K562 (cell line): ENCODE data around the gene CTIF. TPM values are rescaled to one million over a fixed set of nuclear protein-coding genes. Genes with fewer than 3 reads are reported as not detected.
A peak's percentile ranks its signal among the peaks of the same experiment; 100 is the strongest.

ENCODE experiments used
- ATAC-seq: fragments of 200-7000 bp; cut with Tn5 transposase; 3 replicates; pipeline ENCODE4 v1.9.1; 2020; ENCODE audit warnings: moderate library complexity
- BruUV-seq: library from RNA; stranded (reverse); fragments of 400-500 nt; replicated peaks from 2 replicates; lab custom pipeline; 2021; lab: Mats Ljungman, UMichigan
- CTCF ChIA-PET: fragments of 300-600 bp; formaldehyde crosslinking; extraction: SDS; loops from one replicate; lab custom pipeline; 2021; ENCODE audit warnings: low intra/inter-chr PET ratio; lab: Yijun Ruan, JAX
- POLR2A ChIA-PET: fragments of 300-600, 350-650 bp; sonication (Branson Sonifier 250); formaldehyde crosslinking; extraction: SDS; loops from one replicate; lab custom pipeline; 2021; ENCODE audit warnings: antibody characterized with exemption, inconsistent platforms; lab: Yijun Ruan, JAX
- DNase-seq, 4 experiments: peaks; one replicate each; pipeline versions ENCODE4 v3.0.0 to v3.0.0-alpha.2; 2011 to 2018; ENCODE audit warnings: low spot score in 3 of 4, mixed read lengths in 3 of 4; ENCODE audit errors: extremely low read depth in 1 of 4
- FAIRE-seq: peaks from 2 replicates; lab custom pipeline; 2011; peaks lifted over from hg19 to GRCh38; lab: Jason Lieb, UNC
- H2AFZ ChIP-seq: 2 replicates; pipeline ENCODE4 v1.6.0; 2011; ENCODE audit warnings: low read depth, low read length, control low read depth, inconsistent platforms
- H3K27ac ChIP-seq: fragments of 200-600 bp; 3 replicates; pipeline ENCODE4 v1.8.0; 2011; ENCODE audit warnings: low read depth, mild to moderate bottlenecking, control low read depth, inconsistent platforms, low read length, moderate library complexity, mixed read lengths; ENCODE audit errors: extremely low read depth
- H3K27me3 ChIP-seq, 2 experiments: fragments of 300-600 bp in 1 of 2; 2 replicates in 1 of 2; 3 replicates in 1 of 2; pipeline versions ENCODE4 v1.6.0 to v1.8.0; 2011; ENCODE audit warnings: inconsistent platforms in 2 of 2, low read length in 2 of 2, mild to moderate bottlenecking in 1 of 2, mixed read lengths in 1 of 2, moderate library complexity in 1 of 2; ENCODE audit not compliant: control insufficient read depth in 2 of 2, insufficient read depth in 2 of 2
- H3K36me3 ChIP-seq: fragments of 300-600 bp; 3 replicates; pipeline ENCODE4 v1.8.0; 2011; ENCODE audit warnings: mild to moderate bottlenecking, low read length, inconsistent platforms; ENCODE audit not compliant: control insufficient read depth, insufficient read depth
- H3K4me1 ChIP-seq, 2 experiments: fragments of 200-600 bp in 1 of 2; replicated peaks in 1 of 2; 2 replicates in 1 of 2; 3 replicates in 1 of 2; pipeline versions ENCODE4 v1.5.1 to v1.8.0; 2011; ENCODE audit warnings: inconsistent platforms in 2 of 2, low read length in 2 of 2, mild to moderate bottlenecking in 1 of 2, mixed read lengths in 1 of 2, moderate library complexity in 1 of 2; ENCODE audit not compliant: control insufficient read depth in 2 of 2, insufficient read depth in 2 of 2
- H3K4me2 ChIP-seq: 2 replicates; pipeline ENCODE4 v1.6.1; 2011; ENCODE audit warnings: low read length, control low read depth, inconsistent platforms, mixed read lengths; ENCODE audit not compliant: insufficient read depth
- H3K4me3 ChIP-seq: fragments of 200-600 bp; sonication (generic), shearing (Covaris generic); 2 replicates; pipeline ENCODE4 v1.5.1; 2016; ENCODE audit warnings: control low read depth, inconsistent platforms
- H3K79me2 ChIP-seq: fragments of 200-600 bp; 3 replicates; pipeline ENCODE4 v1.8.0; 2011; ENCODE audit warnings: low read length, inconsistent platforms; ENCODE audit not compliant: control insufficient read depth, insufficient read depth
- H3K9ac ChIP-seq, 2 experiments: 2 replicates each; pipeline versions ENCODE4 v1.6.0 to v1.6.1; 2011; ENCODE audit warnings: low read depth in 2 of 2, low read length in 2 of 2, control low read depth in 1 of 2, inconsistent platforms in 1 of 2, mild to moderate bottlenecking in 1 of 2, mixed read lengths in 1 of 2; ENCODE audit not compliant: insufficient read depth in 1 of 2
- H3K9me1 ChIP-seq: one replicate; pipeline ENCODE4 v1.6.0; 2011; ENCODE audit warnings: inconsistent platforms, mild to moderate bottlenecking, low read length, moderate library complexity; ENCODE audit not compliant: control insufficient read depth, insufficient read depth
- H3K9me3 ChIP-seq: replicated peaks from 2 replicates; pipeline ENCODE4 v1.5.1; 2011; ENCODE audit warnings: low read depth, low read length, inconsistent platforms; ENCODE audit not compliant: control insufficient read depth, insufficient read depth
- H4K20me1 ChIP-seq: replicated peaks from 2 replicates; pipeline ENCODE4 v1.6.1; 2011; ENCODE audit warnings: low read length, inconsistent platforms, mixed read lengths; ENCODE audit not compliant: control insufficient read depth, insufficient read depth
- EP400 ChIP-seq: fragments of 450-650 bp; IDR thresholded peaks from 2 replicates; pipeline ENCODE4 v1.6.1; 2017; ENCODE audit warnings: antibody characterized with exemption, mild to moderate bottlenecking, moderate library complexity
- FOSL1 ChIP-seq: fragments of 200-800 bp; sonication (Bioruptor generic); conservative IDR thresholded peaks from 2 replicates; pipeline ENCODE4 v1.6.1; 2016; ENCODE audit warnings: missing genetic modification characterization, missing compliant biosample characterization
- HNRNPH1 ChIP-seq: fragments of 200-400 bp; formaldehyde crosslinking; optimal IDR thresholded peaks from 2 replicates; pipeline ENCODE3; 2017; ENCODE audit warnings: low read depth, mild to moderate bottlenecking, low read length, moderate library complexity
- NFE2 ChIP-seq: IDR thresholded peaks from 2 replicates; pipeline ENCODE4 v1.6.1; 2014; ENCODE audit warnings: antibody characterized with exemption, low read depth
- POU5F1 ChIP-seq: fragments of 150-350 bp; IDR thresholded peaks from 2 replicates; pipeline ENCODE4 v1.6.1; 2014; ENCODE audit warnings: borderline replicate concordance, low read length, low read depth, mild to moderate bottlenecking; ENCODE audit not compliant: partially characterized antibody
- PRMT5 ChIP-seq: sonication (generic); formaldehyde crosslinking; IDR thresholded peaks from 2 replicates; pipeline ENCODE4 v1.5.0; 2020; ENCODE audit warnings: missing genetic modification reagents
- SMARCE1 ChIP-seq: fragments of 450-650 bp; IDR thresholded peaks from 2 replicates; pipeline ENCODE4 v1.7.1; 2016; ENCODE audit warnings: mild to moderate bottlenecking
- WGBS: fragments of 100-300 bp; shearing (Covaris generic); methylation state at CpG from one replicate; pipeline ENCODE4 v1.1.6; 2016; ENCODE audit warnings: low coverage, mixed read lengths; ENCODE audit not compliant: insufficient coverage; ENCODE audit errors: missing lambda C conversion rate; 5-methylcytosine and 5-hydroxymethylcytosine counted together
- in situ Hi-C: fragments of 300-500 bp; cut with MboI; formaldehyde crosslinking; loops from 4 replicates; pipeline ENCODE4 v1.15.0; 2018; ENCODE audit warnings: inconsistent platforms, mixed read lengths
- intact Hi-C: fragments of 100-400 bp; cut with micrococcal nuclease; formaldehyde crosslinking; loops from 2 replicates; pipeline ENCODE4 v1.14.2; 2022
- polyA plus RNA-seq, 8 experiments: library from polyadenylated mRNA; depleted of rRNA in 4 of 8; stranded (reverse) in 5 of 8; unstranded in 3 of 8; fragments of >200 nt; fragmentation: Nextera tagmentation in 2 of 8; fragmentation: Illumina TruSeq in 1 of 8; extraction: Ambion mirVana in 2 of 8; extraction: Trizol in 1 of 8; gene quantifications; 2 replicates each; pipeline versions ENCODE4 v1.2.1 to v1.2.3, GENCODE V29; 2011 to 2014; ENCODE audit warnings: inconsistent platforms in 1 of 8, missing spikeins in 1 of 8
- total RNA-seq, 7 experiments: library from RNA; depleted of rRNA in 6 of 7; stranded (reverse); fragments of >200 nt in 6 of 7; fragmentation: Illumina TruSeq in 2 of 7; extraction: Trizol in 2 of 7; gene quantifications; 2 replicates each; pipeline versions ENCODE4 v1.2.1 to v1.2.3, GENCODE V29; 2011 to 2021; ENCODE audit warnings: low replicate concordance in 1 of 7
- TF ChIP-seq, protein P1 (sequence below): fragments of 450-650 bp; IDR thresholded peaks from 2 replicates; pipeline ENCODE4 v1.6.1; 2016; ENCODE audit warnings: missing biosample characterization, missing genetic modification characterization
- TF ChIP-seq, protein P2 (sequence below), 2 experiments: fragments of 450-650 bp in 1 of 2; sonication (generic) in 1 of 2; formaldehyde crosslinking in 1 of 2; IDR thresholded peaks in 1 of 2; conservative IDR thresholded peaks in 1 of 2; 2 replicates each; pipeline versions ENCODE4 v1.6.1 to v1.8.1; 2016 to 2023; ENCODE audit warnings: mild to moderate bottlenecking in 2 of 2, moderate library complexity in 2 of 2, inconsistent platforms in 1 of 2, missing genetic modification reagents in 1 of 2
- TF ChIP-seq, protein P3 (sequence below): fragments of 250-450 bp; sonication (Bioruptor Pico); IDR thresholded peaks from 2 replicates; pipeline ENCODE4 v1.4.0; 2020; ENCODE audit warnings: borderline replicate concordance
- TF ChIP-seq, protein P4 (sequence below): sonication (generic); formaldehyde crosslinking; IDR thresholded peaks from 2 replicates; pipeline ENCODE4 v1.8.0; 2022; ENCODE audit warnings: mild to moderate bottlenecking, missing genetic modification reagents
- TF ChIP-seq, protein P5 (sequence below): sonication (generic); formaldehyde crosslinking; IDR thresholded peaks from 2 replicates; pipeline ENCODE4 v1.8.1; 2023; ENCODE audit warnings: mild to moderate bottlenecking, missing genetic modification reagents

Gene CTIF
- total and polyA plus RNA-seq, 9 of the 15 experiments (the other 6 are each of a cell fraction or from before 2014, with no cell fraction given), result 0.17 to 11.5 (median 2.2) TPM

DNA sequence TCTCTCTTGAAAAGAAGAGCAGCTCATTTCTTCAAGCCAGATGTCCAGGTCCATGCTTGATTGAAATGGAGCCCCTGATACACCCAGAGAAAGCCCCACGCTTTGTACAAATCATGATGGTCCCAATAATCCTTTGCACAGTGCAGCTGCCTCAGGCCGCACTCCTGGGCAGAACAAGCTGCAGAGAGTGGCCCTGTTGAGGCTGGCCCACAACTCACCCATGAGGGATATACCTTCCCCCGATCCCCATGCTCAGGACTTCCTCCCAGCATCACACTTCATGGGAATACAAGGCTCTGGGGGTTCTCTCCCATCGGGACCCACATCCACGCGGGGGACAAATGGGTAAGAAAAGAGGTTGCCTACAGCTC is 181.8 kb downstream of the CTIF start:
- no TSS peak for BruUV-seq
- ChIA-PET CTCF (no interaction called here), POLR2A (interaction anchor here (1.0 to 1.8 kb wide), 3 partner anchors 10 to 21 kb away, joined by 3 to 5 read pairs (median 3); no protein-coding TSS in a partner anchor)
- Histone ChIP-seq H3K79me2 (no peaks in the 10 kb centered on the region), H3K4me2 (no peak overlapping the region), H2AFZ (no peak overlapping the region), H3K27me3 (no peaks in the 10 kb centered on the region), H4K20me1 (no peaks in the 10 kb centered on the region), H3K9me1 (peaks cover 4% of the 10 kb centered on the region), H3K4me3 (no peak overlapping the region), H3K9me3 (no peaks in the 10 kb centered on the region), H3K4me1 (peaks cover 15 to 23% of the 10 kb centered on the region in 2 experiments; a peak in 4 of 5 replicates), H3K27ac (no peak overlapping the region), H3K9ac (no peak overlapping the region), H3K36me3 (no peaks in the 10 kb centered on the region)
- in situ Hi-C loops, result no loop called here
- peak; percentile 58; the same call in 2 of the 3 replicates for ATAC-seq
- intact Hi-C loops, result no loop called here
- FAIRE-seq, result no peak
- 50% methylated on average over 5 of the region's 6 CpGs for WGBS
- no peak for DNase-seq
- TF ChIP-seq, protein P1, sequence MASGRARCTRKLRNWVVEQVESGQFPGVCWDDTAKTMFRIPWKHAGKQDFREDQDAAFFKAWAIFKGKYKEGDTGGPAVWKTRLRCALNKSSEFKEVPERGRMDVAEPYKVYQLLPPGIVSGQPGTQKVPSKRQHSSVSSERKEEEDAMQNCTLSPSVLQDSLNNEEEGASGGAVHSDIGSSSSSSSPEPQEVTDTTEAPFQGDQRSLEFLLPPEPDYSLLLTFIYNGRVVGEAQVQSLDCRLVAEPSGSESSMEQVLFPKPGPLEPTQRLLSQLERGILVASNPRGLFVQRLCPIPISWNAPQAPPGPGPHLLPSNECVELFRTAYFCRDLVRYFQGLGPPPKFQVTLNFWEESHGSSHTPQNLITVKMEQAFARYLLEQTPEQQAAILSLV (tag), result no peak
- TF ChIP-seq NFE2, result no peak
- TF ChIP-seq, protein P2, sequence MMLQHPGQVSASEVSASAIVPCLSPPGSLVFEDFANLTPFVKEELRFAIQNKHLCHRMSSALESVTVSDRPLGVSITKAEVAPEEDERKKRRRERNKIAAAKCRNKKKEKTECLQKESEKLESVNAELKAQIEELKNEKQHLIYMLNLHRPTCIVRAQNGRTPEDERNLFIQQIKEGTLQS (IDR thresholded peaks at IDR 0.05), result no peak
- TF ChIP-seq, protein P2 (CRISPR knock-in tag; conservative IDR thresholded peaks at IDR 0.05), result no peak
- TF ChIP-seq, protein P3, sequence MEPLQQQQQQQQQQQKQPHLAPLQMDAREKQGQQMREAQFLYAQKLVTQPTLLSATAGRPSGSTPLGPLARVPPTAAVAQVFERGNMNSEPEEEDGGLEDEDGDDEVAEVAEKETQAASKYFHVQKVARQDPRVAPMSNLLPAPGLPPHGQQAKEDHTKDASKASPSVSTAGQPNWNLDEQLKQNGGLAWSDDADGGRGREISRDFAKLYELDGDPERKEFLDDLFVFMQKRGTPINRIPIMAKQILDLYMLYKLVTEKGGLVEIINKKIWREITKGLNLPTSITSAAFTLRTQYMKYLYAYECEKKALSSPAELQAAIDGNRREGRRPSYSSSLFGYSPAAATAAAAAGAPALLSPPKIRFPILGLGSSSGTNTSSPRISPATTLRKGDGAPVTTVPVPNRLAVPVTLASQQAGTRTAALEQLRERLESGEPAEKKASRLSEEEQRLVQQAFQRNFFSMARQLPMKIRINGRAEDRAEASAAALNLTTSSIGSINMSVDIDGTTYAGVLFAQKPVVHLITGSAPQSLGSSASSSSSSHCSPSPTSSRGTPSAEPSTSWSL, result no peak
- TF ChIP-seq, protein P4, sequence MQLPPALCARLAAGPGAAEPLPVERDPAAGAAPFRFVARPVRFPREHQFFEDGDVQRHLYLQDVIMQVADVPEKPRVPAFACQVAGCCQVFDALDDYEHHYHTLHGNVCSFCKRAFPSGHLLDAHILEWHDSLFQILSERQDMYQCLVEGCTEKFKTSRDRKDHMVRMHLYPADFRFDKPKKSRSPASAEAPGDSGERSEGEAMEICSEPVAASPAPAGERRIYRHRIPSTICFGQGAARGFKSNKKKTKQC, result no peak
- no peak for TF ChIP-seq EP400
- TF ChIP-seq HNRNPH1, result no peak
- TF ChIP-seq POU5F1, result no peak
- TF ChIP-seq SMARCE1, result peak; percentile 7; the same call in 1 of the 2 replicates
- TF ChIP-seq FOSL1 (tag), result 0 out of 2 replicates have a peak, but pooled peaks have one; percentile 0
- TF ChIP-seq, protein P5, sequence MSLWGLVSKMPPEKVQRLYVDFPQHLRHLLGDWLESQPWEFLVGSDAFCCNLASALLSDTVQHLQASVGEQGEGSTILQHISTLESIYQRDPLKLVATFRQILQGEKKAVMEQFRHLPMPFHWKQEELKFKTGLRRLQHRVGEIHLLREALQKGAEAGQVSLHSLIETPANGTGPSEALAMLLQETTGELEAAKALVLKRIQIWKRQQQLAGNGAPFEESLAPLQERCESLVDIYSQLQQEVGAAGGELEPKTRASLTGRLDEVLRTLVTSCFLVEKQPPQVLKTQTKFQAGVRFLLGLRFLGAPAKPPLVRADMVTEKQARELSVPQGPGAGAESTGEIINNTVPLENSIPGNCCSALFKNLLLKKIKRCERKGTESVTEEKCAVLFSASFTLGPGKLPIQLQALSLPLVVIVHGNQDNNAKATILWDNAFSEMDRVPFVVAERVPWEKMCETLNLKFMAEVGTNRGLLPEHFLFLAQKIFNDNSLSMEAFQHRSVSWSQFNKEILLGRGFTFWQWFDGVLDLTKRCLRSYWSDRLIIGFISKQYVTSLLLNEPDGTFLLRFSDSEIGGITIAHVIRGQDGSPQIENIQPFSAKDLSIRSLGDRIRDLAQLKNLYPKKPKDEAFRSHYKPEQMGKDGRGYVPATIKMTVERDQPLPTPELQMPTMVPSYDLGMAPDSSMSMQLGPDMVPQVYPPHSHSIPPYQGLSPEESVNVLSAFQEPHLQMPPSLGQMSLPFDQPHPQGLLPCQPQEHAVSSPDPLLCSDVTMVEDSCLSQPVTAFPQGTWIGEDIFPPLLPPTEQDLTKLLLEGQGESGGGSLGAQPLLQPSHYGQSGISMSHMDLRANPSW, result no peak
- no peak for TF ChIP-seq PRMT5 (CRISPR knock-in tag)
